SK-N-SH treated with all-trans-retinoic acid at 6 μM for 48 hours (cell line): ENCODE results near the gene NR1H3.

Experiments
- ARNTL ChIP-seq: fragments of 450-650 bp; formaldehyde crosslinking; IDR thresholded peaks from 2 replicates; pipeline ENCODE4 v1.5.0; 2020; ENCODE audit warnings: low read depth, mild to moderate bottlenecking, moderate library complexity, borderline replicate concordance
- POU6F1 ChIP-seq: fragments of 250-450 bp; sonication (Bioruptor Pico); IDR thresholded peaks from 2 replicates; pipeline ENCODE4 v1.8.0; 2021; ENCODE audit warnings: low read depth, mild to moderate bottlenecking, moderate library complexity, borderline replicate concordance
- ZFP30 ChIP-seq: fragments of 450-650 bp; formaldehyde crosslinking; IDR thresholded peaks from 2 replicates; pipeline ENCODE4 v1.5.0; 2022; ENCODE audit warnings: mild to moderate bottlenecking, moderate library complexity
- ZNF70 ChIP-seq: fragments of 450-650 bp; formaldehyde crosslinking; IDR thresholded peaks from 2 replicates; pipeline ENCODE4 v1.5.0; 2020; ENCODE audit warnings: mild to moderate bottlenecking, moderate library complexity
- TF ChIP-seq, protein P1 (sequence below): fragments of 250-450 bp; sonication (Bioruptor Pico); IDR thresholded peaks from 2 replicates; pipeline ENCODE4 v1.8.0; 2020; ENCODE audit warnings: mild to moderate bottlenecking, moderate library complexity, borderline replicate concordance

GRCh38 chr11:47251751-47252150, 6.0 kb upstream of the NR1H3 start:
- TF ChIP-seq ZNF70 (CRISPR knock-in tag) (no peak), ARNTL (CRISPR knock-in tag) (no peak), POU6F1 (CRISPR knock-in tag) (no peak), ZFP30 (no peak)
- TF ChIP-seq, protein P1, sequence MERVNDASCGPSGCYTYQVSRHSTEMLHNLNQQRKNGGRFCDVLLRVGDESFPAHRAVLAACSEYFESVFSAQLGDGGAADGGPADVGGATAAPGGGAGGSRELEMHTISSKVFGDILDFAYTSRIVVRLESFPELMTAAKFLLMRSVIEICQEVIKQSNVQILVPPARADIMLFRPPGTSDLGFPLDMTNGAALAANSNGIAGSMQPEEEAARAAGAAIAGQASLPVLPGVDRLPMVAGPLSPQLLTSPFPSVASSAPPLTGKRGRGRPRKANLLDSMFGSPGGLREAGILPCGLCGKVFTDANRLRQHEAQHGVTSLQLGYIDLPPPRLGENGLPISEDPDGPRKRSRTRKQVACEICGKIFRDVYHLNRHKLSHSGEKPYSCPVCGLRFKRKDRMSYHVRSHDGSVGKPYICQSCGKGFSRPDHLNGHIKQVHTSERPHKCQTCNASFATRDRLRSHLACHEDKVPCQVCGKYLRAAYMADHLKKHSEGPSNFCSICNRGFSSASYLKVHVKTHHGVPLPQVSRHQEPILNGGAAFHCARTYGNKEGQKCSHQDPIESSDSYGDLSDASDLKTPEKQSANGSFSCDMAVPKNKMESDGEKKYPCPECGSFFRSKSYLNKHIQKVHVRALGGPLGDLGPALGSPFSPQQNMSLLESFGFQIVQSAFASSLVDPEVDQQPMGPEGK (CRISPR knock-in tag): no peak
